ENCODE data around the gene CAPG.

DNA sequence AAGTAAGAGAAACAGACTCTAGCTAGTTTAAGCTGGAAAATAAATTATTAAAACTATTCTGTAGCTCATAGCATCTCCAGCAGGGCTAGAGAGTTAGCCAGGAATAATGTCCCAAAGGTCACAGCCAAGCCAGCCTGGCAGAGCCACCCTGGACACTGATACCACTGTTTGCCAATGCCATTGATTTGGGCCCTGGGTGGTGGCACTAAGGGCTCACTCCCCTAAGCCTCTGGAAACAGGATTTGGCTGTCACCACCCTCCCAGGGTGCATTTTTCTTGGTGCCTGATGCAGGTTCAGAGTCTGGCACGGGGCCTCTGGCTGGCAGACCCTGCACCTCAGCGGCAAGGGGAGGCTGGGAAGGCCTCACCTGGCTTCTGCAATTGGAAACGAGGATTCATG is 15.4 kb upstream of the CAPG start:
- no peak for TF ChIP-seq POLR2AphosphoS5 (IDR thresholded peaks at IDR 0.05)
- TF ChIP-seq, protein P1, sequence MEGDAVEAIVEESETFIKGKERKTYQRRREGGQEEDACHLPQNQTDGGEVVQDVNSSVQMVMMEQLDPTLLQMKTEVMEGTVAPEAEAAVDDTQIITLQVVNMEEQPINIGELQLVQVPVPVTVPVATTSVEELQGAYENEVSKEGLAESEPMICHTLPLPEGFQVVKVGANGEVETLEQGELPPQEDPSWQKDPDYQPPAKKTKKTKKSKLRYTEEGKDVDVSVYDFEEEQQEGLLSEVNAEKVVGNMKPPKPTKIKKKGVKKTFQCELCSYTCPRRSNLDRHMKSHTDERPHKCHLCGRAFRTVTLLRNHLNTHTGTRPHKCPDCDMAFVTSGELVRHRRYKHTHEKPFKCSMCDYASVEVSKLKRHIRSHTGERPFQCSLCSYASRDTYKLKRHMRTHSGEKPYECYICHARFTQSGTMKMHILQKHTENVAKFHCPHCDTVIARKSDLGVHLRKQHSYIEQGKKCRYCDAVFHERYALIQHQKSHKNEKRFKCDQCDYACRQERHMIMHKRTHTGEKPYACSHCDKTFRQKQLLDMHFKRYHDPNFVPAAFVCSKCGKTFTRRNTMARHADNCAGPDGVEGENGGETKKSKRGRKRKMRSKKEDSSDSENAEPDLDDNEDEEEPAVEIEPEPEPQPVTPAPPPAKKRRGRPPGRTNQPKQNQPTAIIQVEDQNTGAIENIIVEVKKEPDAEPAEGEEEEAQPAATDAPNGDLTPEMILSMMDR (IDR thresholded peaks at IDR 0.05), result no peak
- no peak for TF ChIP-seq EP300 (IDR thresholded peaks at IDR 0.05; ENCODE audit: low read depth)
- no peak for TF ChIP-seq POLR2A (IDR thresholded peaks at IDR 0.05)

Data from transverse colon (tissue), 4 donors.